Hypothalamus (tissue), 51 donors: Measurements from ENCODE around the gene PTX4.
"Not testable (repeated sequence)": the region's sequence is repeated elsewhere in the genome, so short reads cannot be mapped to it uniquely, and the experiment has no call there.

Experiments used
- DNase-seq, 51 donors: peaks; one replicate each; lab custom pipeline; 2025; lab: John Stamatoyannopoulos, UW

The PTX4 gene

GRCh38 chr16:1446296-1447080 lies 42.3 kb downstream of the PTX4 start:
- no peak for DNase-seq

- no peak for DNase-seq
Observed at GRCh38 chr16:1445518-1446203, 43.1 kb downstream of the PTX4 start.

GRCh38 chr16:1444730-1445517 lies 43.8 kb downstream of the PTX4 start:
- DNase-seq = no peak

GRCh38 chr16:1443980-1444729 lies 44.6 kb downstream of the PTX4 start, which contains the start of gene CCDC154:
TSS of gene CCDC154 (minus strand) at chr16:1444556. CDS start at chr16:1444322, 234 bp downstream.
- DNase-seq = no peak

- no peak for DNase-seq
Observed at GRCh38 chr16:1443403-1443973, 45.3 kb downstream of the PTX4 start.

GRCh38 chr16:1442697-1443096 lies 46.0 kb downstream of the PTX4 start:
- no peak for DNase-seq

- no peak for DNase-seq
Observed at GRCh38 chr16:1441391-1441829, 47.3 kb downstream of the PTX4 start.

- not testable (repeated sequence) for DNase-seq
Observed at GRCh38 chr16:1439699-1440074, 49.1 kb downstream of the PTX4 start.

- no peak for DNase-seq
Observed at GRCh38 chr16:1439058-1439698, 49.6 kb downstream of the PTX4 start.

GRCh38 chr16:1438229-1439057 lies 50.3 kb downstream of the PTX4 start:
- no peak for DNase-seq

GRCh38 chr16:1437606-1438005 lies 51.1 kb downstream of the PTX4 start:
- no peak for DNase-seq

GRCh38 chr16:1436731-1437355 lies 51.9 kb downstream of the PTX4 start:
- DNase-seq = no peak

- no peak for DNase-seq
Observed at GRCh38 chr16:1435921-1436697, 52.6 kb downstream of the PTX4 start.
